NB4 (cell line): Measurements from ENCODE around the gene CNST.

ENCODE experiments used
- CTCF ChIP-seq: IDR thresholded peaks from one replicate; pipeline ENCODE4 v1.5.1; 2012; ENCODE audit warnings: low read depth, low read length
- MAX ChIP-seq: IDR thresholded peaks from 2 replicates; pipeline ENCODE4 v1.6.1; 2011; ENCODE audit warnings: low read depth, low read length
- MYC ChIP-seq: IDR thresholded peaks from 2 replicates; pipeline ENCODE4 v1.6.1; 2011; ENCODE audit warnings: low read depth, low read length
- POLR2A ChIP-seq: IDR thresholded peaks from 2 replicates; pipeline ENCODE4 v1.6.1; 2011; ENCODE audit warnings: mild to moderate bottlenecking; ENCODE audit not compliant: insufficient read length; ENCODE audit errors: extremely low read depth

- TF ChIP-seq MAX, result no peak
- TF ChIP-seq POLR2A, result no peak
- TF ChIP-seq CTCF, result no peak
- no peak for TF ChIP-seq MYC
These were observed 141.9 kb downstream of the CNST start for GRCh38 chr1:246708166-246708565.
